GM12864 (cell line): ENCODE data around the gene KDM4C.
A peak's percentile ranks its signal among the peaks of the same experiment; 100 is the strongest.

Source experiments
- DNase-seq: peaks from one replicate; pipeline ENCODE4 v3.0.0-alpha.2; 2011; ENCODE audit warnings: low read depth
- H3K4me3 ChIP-seq: 2 replicates; pipeline ENCODE4 v1.5.1; 2011; ENCODE audit warnings: mild to moderate bottlenecking, low read depth, low read length, control low read depth
- CTCF ChIP-seq: IDR thresholded peaks from 2 replicates; pipeline ENCODE4 v1.5.1; 2011; ENCODE audit warnings: low read depth, mild to moderate bottlenecking, moderate library complexity, low read length, control low read depth, inconsistent platforms; ENCODE audit errors: missing control alignments

KDM4C gene

GRCh38 chr9:7111413-7111812 lies 353.6 kb downstream of the KDM4C start:
- TF ChIP-seq CTCF, result no peak
- no peak overlapping the region for H3K4me3 ChIP-seq
- DNase-seq, result no peak

GRCh38 chr9:7115606-7116005 lies 357.8 kb downstream of the KDM4C start:
- no peak for TF ChIP-seq CTCF
- DNase-seq, result no peak
- no peak overlapping the region for H3K4me3 ChIP-seq

GRCh38 chr9:7117676-7118561 lies 360.1 kb downstream of the KDM4C start:
- H3K4me3 ChIP-seq, result no peak overlapping the region
- DNase-seq, result peak; percentile 18
- no peak for TF ChIP-seq CTCF

GRCh38 chr9:7118633-7119032 lies 360.9 kb downstream of the KDM4C start:
- DNase-seq, result no peak
- no peak overlapping the region for H3K4me3 ChIP-seq
- no peak for TF ChIP-seq CTCF

GRCh38 chr9:7119612-7120011 lies 361.8 kb downstream of the KDM4C start:
- H3K4me3 ChIP-seq, result no peak overlapping the region
- DNase-seq, result no peak
- TF ChIP-seq CTCF, result no peak

GRCh38 chr9:7121055-7121454 lies 363.3 kb downstream of the KDM4C start:
- no peak for TF ChIP-seq CTCF
- peak; percentile 15 for DNase-seq
- H3K4me3 ChIP-seq, result no peak overlapping the region

- H3K4me3 ChIP-seq, result no peak overlapping the region
- DNase-seq, result no peak
- TF ChIP-seq CTCF, result no peak
These were observed 363.9 kb downstream of the KDM4C start for GRCh38 chr9:7121664-7122063.
